Subcutaneous abdominal adipose tissue (tissue), 5 donors: ENCODE results near the gene ACP4.
"Not testable (repeated sequence)": the region's sequence is repeated elsewhere in the genome, so short reads cannot be mapped to it uniquely, and the experiment has no call there.

Source experiments
- H3K27ac ChIP-seq: one replicate; pipeline ENCODE4 v1.7.0; 2013; ENCODE audit warnings: low read depth, mild to moderate bottlenecking, inconsistent platforms, low read length, moderate library complexity
- H3K27me3 ChIP-seq, 5 donors: one replicate each; pipeline ENCODE4 v1.7.0; 2013; ENCODE audit warnings: low read length in 5 of 5, inconsistent platforms in 1 of 5; ENCODE audit not compliant: control insufficient read depth in 5 of 5, insufficient read depth in 4 of 5
- H3K36me3 ChIP-seq, 5 donors: one replicate each; pipeline ENCODE4 v1.7.0; 2013; ENCODE audit warnings: low read length in 5 of 5; ENCODE audit not compliant: control insufficient read depth in 5 of 5, insufficient read depth in 5 of 5
- H3K4me1 ChIP-seq, 5 donors: one replicate each; pipeline ENCODE4 v1.7.0; 2013; ENCODE audit warnings: low read length in 5 of 5, mild to moderate bottlenecking in 3 of 5, moderate library complexity in 1 of 5; ENCODE audit not compliant: control insufficient read depth in 5 of 5, insufficient read depth in 5 of 5
- H3K4me3 ChIP-seq, 5 donors: one replicate each; pipeline ENCODE4 v1.7.0; 2013; ENCODE audit warnings: low read length in 5 of 5, low read depth in 1 of 5
- H3K9ac ChIP-seq, 5 donors: one replicate each; pipeline ENCODE4 v1.7.0; 2013; ENCODE audit warnings: low read length in 5 of 5, mild to moderate bottlenecking in 4 of 5, moderate library complexity in 3 of 5
- H3K9me3 ChIP-seq, 5 donors: one replicate each; pipeline ENCODE4 v1.7.0; 2013; ENCODE audit warnings: low read length in 5 of 5; ENCODE audit not compliant: control insufficient read depth in 5 of 5
- donor health status: healthy.
- donor health status: healthy.
- donor health status: healthy.
- donor health status: healthy.
- donor health status: healthy.

ACP4 gene

DNA sequence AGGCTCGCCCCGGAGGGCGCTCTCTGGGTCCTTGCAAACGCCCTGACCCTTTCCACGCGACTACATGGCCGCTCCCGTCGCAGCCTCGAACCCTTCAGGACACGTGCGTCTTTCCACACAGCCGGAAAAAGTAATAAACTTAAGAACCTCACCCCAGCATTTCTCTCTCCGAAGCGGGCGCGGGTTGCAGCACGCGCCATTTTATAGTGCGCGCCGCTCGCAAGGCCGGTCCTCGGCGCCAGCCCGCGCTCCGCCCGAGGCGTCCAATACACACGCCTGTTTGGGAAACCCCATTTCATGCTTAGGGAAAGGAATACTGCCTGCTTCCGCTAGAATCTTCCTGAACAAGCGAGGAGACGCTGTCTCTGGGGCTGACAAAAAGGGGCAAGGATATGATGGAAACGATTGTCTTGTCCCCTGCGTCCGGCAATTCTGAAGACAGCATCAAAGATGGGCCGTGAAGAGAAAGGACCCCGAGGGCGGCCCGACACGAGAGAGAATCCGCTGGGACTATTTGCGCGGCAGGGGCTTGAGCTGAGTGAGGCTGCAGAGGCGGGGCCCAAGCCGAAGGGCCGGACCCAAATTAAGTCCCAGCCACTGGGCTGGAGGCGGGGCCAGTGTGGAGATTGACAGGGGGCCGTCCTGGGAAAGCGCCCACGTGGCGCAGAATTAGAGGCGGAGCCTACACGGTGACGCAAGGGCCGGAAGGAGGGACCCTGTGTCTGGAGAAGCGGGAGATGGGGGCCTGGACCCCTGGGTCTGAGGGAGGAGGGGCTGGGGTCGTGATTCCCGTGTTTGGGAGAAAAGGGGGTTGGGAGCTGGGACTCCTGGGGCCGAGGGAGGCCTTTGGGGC is 14.4 kb downstream of the ACP4 start:
- no peaks in the 10 kb centered on the region for H3K27me3 ChIP-seq
- peaks cover 0 to 18% (median 8%) of the 10 kb centered on the region in 5 donors for H3K36me3 ChIP-seq
- H3K9me3 ChIP-seq = no peaks in the 10 kb centered on the region
- H3K4me3 ChIP-seq = peak overlapping the region; percentile 83 to 99 (median 95)
- peak overlapping the region; percentile 97 for H3K27ac ChIP-seq
- H3K9ac ChIP-seq = peak overlapping the region; percentile 77 to 97 (median 89)
- peaks cover 4 to 28% (median 20%) of the 10 kb centered on the region in 5 donors for H3K4me1 ChIP-seq

DNA sequence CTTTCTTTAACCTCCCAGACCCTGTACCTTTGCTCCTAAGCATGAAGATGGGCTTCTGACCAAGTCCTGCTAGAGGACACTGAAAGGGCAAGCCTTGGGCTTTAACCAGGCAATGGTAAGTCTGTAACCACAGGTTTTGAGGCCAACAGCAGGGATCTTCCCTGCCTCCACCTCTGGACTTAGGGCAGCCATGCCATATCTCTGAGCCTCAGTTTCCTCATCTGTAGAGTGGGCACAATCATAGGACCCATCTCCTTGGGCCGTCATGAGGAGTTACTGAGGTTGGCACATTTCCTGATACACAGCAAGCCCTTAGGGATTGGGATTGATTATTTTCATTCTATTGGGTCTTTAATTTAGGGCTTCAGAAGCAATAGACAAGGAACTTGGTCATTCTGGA is 18.6 kb downstream of the ACP4 start:
- H3K36me3 ChIP-seq = no peaks in the 10 kb centered on the region
- H3K27ac ChIP-seq = no peak overlapping the region
- no peak overlapping the region for H3K4me3 ChIP-seq
- no peaks in the 10 kb centered on the region for H3K9me3 ChIP-seq
- peaks cover 0 to 16% (median 12%) of the 10 kb centered on the region in 5 donors for H3K27me3 ChIP-seq
- no peak overlapping the region for H3K9ac ChIP-seq
- H3K4me1 ChIP-seq = peaks cover 0 to 16% (median 6%) of the 10 kb centered on the region in 5 donors

DNA sequence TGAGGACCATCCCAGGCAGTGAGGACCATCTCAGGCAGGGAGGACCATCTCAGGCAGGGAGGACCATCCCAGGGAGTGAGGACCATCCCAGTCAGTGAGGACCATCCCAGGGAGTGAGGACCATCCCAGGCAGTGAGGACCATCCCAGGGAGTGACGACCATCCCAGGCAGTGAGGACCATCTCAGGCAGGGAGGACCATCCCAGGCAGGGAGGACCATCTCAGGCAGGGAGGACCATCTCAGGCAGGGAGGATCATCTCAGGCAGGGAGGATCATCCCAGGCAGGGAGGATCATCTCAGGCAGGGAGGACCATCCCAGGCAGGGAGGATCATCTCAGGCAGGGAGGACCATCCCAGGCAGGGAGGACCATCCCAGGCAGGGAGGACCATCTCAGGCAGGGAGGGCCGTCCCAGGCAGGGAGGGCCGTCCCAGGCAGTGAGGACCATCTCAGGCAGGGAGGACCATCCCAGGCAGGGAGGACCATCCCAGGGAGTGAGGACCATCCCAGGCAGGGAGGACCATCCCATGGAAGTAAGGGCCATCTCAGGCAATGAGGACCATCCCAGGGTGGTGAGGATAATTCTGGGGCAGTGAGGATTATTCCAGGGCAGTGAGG is 21.5 kb downstream of the ACP4 start:
- not testable (repeated sequence) for H3K4me1 ChIP-seq, H3K27ac ChIP-seq, H3K9me3 ChIP-seq, H3K36me3 ChIP-seq, H3K4me3 ChIP-seq, H3K9ac ChIP-seq
- peaks cover 3 to 29% (median 18%) of the 10 kb centered on the region in 5 donors for H3K27me3 ChIP-seq

DNA sequence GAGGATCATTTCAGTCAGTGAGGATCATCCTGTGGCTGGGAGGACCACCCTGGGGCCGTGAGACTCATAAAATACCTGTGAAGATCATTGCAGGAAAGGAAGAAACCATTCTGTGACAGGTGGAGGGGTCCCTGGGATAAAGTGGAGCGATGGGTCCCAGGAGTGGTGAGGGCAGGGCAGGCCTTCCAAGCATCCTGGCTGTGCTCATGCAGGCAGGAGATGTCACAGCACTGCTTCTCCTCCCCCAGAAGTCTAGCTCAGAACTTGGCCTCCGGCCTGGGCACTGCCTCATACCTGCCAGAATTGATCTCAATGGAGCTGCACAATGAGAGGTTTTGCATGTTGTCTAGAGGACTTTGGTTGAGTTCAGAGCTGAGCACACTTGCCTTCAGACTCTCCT is 22.3 kb downstream of the ACP4 start:
- Histone ChIP-seq H3K4me1 (no peaks in the 10 kb centered on the region), H3K27me3 (peaks cover 7 to 36% (median 22%) of the 10 kb centered on the region in 5 donors), H3K9me3 (peaks cover 0 to 4% (median 0%) of the 10 kb centered on the region in 5 donors), H3K4me3 (no peak overlapping the region), H3K9ac (no peak overlapping the region), H3K27ac (no peak overlapping the region), H3K36me3 (no peaks in the 10 kb centered on the region)

DNA sequence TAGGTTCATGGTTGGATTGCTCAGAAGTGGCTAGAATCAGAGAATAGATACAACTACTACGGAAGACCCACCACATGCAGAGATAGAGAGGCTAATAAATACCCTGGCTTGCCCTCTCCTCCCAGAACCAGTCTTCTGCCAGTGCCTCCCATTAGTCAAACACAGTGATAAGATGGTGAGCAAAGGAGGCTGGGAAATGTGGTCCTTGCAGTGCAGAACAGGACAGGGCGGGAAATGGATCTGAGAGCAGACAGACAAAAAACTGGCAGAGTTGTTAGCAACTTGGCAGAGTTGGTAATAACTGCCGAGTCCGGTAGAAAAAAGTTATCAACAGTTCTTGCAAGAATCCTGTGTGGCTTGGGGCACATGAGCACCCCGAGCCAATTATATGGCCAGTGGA is 24.7 kb downstream of the ACP4 start:
- peaks cover 0 to 5% (median 5%) of the 10 kb centered on the region in 5 donors for H3K4me1 ChIP-seq
- H3K36me3 ChIP-seq = no peaks in the 10 kb centered on the region
- H3K27me3 ChIP-seq = peaks cover 26 to 58% (median 44%) of the 10 kb centered on the region in 5 donors
- H3K4me3 ChIP-seq = no peak overlapping the region
- H3K9me3 ChIP-seq = peaks cover 0 to 4% (median 0%) of the 10 kb centered on the region in 5 donors
- no peak overlapping the region for H3K9ac ChIP-seq
- no peak overlapping the region for H3K27ac ChIP-seq

DNA sequence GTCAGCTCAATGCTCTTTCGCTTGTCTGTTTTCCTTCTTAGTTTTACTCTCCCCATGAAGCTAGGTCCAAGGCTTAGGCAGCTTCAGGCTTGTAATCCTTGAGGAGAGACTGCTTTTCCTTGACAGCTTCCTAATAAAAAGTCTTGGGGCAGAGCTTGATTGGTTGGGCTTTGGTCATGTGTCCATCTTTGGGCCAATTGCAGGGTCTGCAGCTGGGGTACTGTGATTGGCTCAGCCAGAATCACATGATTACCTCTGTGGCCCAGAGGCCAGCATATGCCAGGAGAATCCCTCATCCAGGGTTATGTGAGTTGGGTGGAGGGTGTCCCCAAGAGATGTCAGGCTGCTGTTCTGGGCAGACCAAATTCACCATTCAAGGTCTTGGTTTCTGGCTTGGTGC is 25.2 kb downstream of the ACP4 start:
- Histone ChIP-seq H3K27ac (no peak overlapping the region), H3K9me3 (peaks cover 0 to 4% (median 0%) of the 10 kb centered on the region in 5 donors), H3K36me3 (no peaks in the 10 kb centered on the region), H3K4me1 (peaks cover 0 to 5% (median 5%) of the 10 kb centered on the region in 5 donors), H3K4me3 (no peak overlapping the region), H3K9ac (no peak overlapping the region), H3K27me3 (peaks cover 29 to 62% (median 47%) of the 10 kb centered on the region in 5 donors)

DNA sequence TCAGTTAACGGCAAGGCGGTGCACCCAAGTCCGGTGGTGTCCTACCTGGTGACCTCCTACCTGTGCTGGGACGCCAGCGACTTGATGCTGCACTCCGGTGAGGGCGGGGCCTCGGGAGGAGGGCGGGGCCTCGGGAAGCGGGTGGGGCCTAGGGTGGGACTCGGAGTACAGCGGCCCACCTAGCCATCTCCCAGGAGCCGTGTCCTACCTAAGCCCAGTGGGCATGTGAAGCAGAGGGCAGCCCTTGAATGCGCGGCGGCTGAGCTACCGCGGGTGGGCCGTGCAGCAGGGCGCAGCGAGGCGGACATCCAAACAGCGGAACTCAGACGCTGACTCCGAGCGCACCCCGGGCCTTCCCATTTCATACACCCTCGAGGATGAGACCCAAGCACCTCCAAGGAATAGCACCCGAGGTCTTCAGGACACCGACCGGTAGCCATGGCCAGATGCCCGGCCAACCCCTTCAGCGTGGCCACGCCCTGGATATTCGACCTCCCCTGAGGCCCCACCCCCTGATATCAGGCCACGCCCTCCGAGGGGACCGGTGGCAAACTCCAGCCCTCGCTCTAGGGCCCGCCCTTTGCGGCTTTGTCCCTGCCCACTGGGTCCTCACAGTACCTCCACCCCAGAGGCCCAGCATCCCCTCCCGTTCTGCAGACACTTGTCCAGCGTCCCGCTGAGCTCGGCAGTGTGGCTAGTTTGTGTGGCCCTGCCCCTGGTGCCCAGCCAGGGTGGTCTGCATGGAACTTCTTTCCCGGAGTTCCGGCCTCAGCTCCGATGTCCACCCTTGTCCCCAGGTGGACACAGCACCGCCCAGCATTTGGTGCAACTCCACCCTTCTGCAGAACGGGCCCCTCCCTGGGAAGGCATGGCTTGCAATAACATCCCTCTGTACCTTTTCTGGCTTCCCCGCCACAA is 28.0 kb downstream of the ACP4 start:
- Histone ChIP-seq H3K4me1 (peaks cover 1 to 7% (median 5%) of the 10 kb centered on the region in 5 donors), H3K9ac (no peak overlapping the region), H3K4me3 (peak overlapping the region in 3 of 5 donors; percentile 31 to 53 (median 35)), H3K36me3 (no peaks in the 10 kb centered on the region), H3K9me3 (peaks cover 0 to 4% (median 0%) of the 10 kb centered on the region in 5 donors), H3K27me3 (peaks cover 29 to 71% (median 57%) of the 10 kb centered on the region in 5 donors), H3K27ac (no peak overlapping the region)

DNA sequence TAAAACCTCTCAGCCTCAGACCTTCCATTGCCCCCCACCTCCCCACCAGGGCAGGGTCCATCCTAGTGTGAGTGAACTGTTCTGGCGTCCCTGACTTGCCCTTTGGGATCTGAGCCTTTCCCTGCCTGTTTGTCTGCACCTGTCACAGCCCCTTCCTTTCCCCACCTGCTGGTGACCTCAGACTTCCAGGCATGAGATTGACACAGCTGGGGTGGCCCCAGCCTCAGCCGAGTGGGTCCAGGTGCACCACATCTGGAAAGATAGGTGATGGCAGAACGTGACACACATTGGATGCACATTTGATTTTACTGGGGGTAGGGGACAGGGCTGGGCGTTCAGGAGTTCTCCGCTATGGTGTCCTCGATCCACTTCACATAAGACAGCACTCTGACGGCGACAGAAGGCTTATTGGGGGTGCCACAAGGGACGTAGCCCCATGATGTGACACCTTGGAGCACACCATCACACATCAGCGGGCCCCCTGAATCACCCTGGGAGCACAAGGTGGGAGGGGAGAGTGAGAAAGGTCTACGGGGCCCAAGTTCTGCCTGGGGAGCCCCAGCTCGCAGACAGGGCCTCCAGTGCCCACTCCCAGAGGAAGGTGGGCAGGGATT is 28.8 kb downstream of the ACP4 start:
- peaks cover 29 to 79% (median 59%) of the 10 kb centered on the region in 5 donors for H3K27me3 ChIP-seq
- H3K36me3 ChIP-seq = no peaks in the 10 kb centered on the region
- H3K9me3 ChIP-seq = peaks cover 0 to 4% (median 0%) of the 10 kb centered on the region in 5 donors
- no peak overlapping the region for H3K27ac ChIP-seq
- peaks cover 1 to 7% (median 5%) of the 10 kb centered on the region in 5 donors for H3K4me1 ChIP-seq
- H3K4me3 ChIP-seq = no peak overlapping the region
- no peak overlapping the region for H3K9ac ChIP-seq

DNA sequence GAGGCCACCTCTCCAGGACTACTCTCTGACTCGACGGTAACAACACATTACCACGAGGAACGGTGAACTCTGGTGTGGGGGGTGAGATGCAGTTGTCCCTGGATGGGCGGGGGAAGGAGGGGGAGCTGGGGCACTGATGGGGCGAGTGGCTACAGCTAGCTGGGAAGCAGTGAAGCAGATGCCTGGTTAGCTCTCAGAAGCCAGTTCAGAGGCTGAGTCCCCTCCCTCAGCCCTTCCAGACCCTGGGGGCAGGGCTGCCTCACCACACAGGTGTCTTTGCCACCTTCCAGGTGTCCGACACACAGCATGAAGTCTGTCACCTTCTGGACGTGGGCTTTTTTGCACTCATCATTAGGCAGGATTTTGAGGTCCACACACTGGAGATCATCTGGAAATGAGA is 29.4 kb downstream of the ACP4 start:
- peaks cover 0 to 4% (median 0%) of the 10 kb centered on the region in 5 donors for H3K9me3 ChIP-seq
- H3K27ac ChIP-seq = no peak overlapping the region
- no peak overlapping the region for H3K9ac ChIP-seq
- H3K27me3 ChIP-seq = peaks cover 29 to 79% (median 59%) of the 10 kb centered on the region in 5 donors
- no peaks in the 10 kb centered on the region for H3K36me3 ChIP-seq
- no peak overlapping the region for H3K4me3 ChIP-seq
- peaks cover 1 to 7% (median 5%) of the 10 kb centered on the region in 5 donors for H3K4me1 ChIP-seq
